SK-MEL-5 (cell line): ENCODE measurements around the gene RNF114. TPM values are rescaled to one million over a fixed set of nuclear protein-coding genes. Genes with fewer than 3 reads are reported as not detected.
"Not testable (repeated sequence)": the region's sequence is repeated elsewhere in the genome, so short reads cannot be mapped to it uniquely, and the experiment has no call there.

Experiments used
- DNase-seq: peaks from one replicate; pipeline ENCODE4 v3.0.0-alpha.2; 2016; ENCODE audit warnings: low read depth, low spot score
- in situ Hi-C: cut with HindIII; loops from 2 replicates; pipeline ENCODE4 v1.10.0; 2016; ENCODE audit warnings: low sequenced_read_pairs, high pct_unique_total_duplicates, low pct_unique_long_range_greater_than_20kb
- total RNA-seq: library from RNA; depleted of rRNA; stranded (reverse); fragments of >200 nt; shearing (Covaris generic); gene quantifications from 2 replicates; pipeline ENCODE4 v1.2.3, GENCODE V29; 2014

Gene RNF114
- total RNA-seq, 1 experiment from 2014 or later: 90.6 TPM

GRCh38 chr20:49948178-49948577 is 12.0 kb downstream of the RNF114 start:
- in situ Hi-C loops: no loop called here
- DNase-seq: no peak

GRCh38 chr20:49948809-49949507 is 12.8 kb downstream of the RNF114 start:
- DNase-seq: no peak
- in situ Hi-C loops: no loop called here

GRCh38 chr20:49951151-49951550 is 15.0 kb downstream of the RNF114 start:
- no peak for DNase-seq
- in situ Hi-C loops: no loop called here

- in situ Hi-C loops: no loop called here
- DNase-seq: no peak
Observed at GRCh38 chr20:49955167-49955566, 19.0 kb downstream of the RNF114 start.

- DNase-seq, in situ Hi-C loops: not testable (repeated sequence)
Observed at GRCh38 chr20:49955830-49956396, 19.7 kb downstream of the RNF114 start.

DNA sequence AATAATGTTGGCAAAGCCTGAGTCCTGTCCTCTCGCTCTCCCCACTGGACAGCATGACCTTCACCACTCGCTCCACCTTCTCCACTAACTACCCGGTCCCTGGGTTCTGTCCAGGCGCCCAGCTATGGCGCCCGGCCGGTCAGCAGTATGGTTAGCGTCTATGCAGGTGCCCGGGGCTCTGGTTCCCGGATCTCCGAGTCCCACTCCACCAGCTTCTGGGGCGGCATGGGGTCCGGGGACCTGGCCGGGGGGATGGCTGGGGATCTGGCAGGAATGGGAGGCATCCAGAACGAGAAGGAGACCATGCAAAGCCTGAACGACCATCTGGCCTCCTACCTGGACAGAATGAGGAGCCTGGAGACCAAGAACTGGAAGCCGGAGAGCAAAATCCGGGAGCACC is 20.5 kb downstream of the RNF114 start:
- in situ Hi-C loops: no loop called here
- no peak for DNase-seq

GRCh38 chr20:49957089-49957938 is 21.1 kb downstream of the RNF114 start:
- in situ Hi-C loops: not testable (repeated sequence)
- DNase-seq: peak; percentile 50

GRCh38 chr20:49961413-49961812 is 25.2 kb downstream of the RNF114 start:
- in situ Hi-C loops: no loop called here
- DNase-seq: no peak

DNA sequence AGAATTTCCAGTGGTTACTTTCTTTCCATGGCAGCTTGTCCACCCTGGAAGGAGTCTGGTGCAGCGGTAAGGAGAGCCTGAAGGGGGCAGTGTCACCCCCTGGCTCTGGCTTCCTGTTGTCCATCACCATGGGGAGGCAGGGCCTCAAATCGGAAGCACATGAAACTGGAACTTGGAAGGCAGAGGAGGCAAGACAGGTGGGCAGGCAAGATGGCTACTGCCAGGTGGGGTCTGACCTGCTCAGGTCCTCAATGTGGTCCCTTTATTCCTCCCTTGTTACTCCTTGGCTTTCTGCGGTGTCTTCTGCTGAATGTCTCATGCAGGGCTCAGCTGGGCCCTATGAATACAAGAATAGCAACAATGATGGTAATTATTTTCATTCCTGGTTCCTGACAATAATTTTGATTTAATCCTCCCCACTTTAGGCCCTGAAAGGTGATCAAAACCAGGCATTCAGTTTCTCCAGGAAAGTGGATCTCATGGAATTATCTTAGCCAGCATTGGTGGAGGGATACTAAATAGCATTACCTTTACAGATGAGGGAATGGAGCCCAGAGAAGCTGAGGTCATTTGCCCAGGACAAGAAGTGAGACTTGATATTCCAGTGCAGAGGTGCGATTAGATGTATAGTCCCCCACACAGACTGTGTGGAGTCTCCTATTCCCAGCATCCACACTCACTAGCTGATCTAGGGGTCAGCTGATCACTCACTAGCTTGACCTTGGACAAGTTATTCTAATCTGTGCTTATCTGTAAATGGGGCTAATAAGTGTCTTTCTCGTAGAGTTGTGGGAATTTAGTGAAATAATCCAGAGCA is 29.0 kb downstream of the RNF114 start:
- in situ Hi-C loops: no loop called here

GRCh38 chr20:49965781-49966305 is 29.6 kb downstream of the RNF114 start:
- in situ Hi-C loops: no loop called here

More for the DNA sequence above, 29.0 kb downstream of the RNF114 start:
- DNase-seq: peak; percentile 83

DNA sequence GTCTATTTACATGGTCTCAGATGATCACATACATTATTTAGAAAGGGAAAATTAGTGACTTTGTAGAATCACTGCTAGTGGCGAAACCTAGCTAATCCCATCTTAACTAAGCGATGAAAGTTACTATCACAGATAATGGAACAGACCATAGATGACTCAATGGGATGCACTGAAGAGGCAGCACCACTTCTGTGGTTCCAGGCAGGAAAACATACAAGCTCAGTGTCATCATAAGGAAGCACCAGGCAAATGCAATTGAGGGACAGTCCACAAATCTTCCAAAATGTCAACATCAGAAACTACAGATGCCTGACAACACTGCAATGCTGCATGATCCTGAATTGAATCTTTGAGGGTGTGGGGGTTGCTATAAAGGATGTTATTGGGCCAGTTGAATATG is 30.7 kb downstream of the RNF114 start:
- in situ Hi-C loops: no loop called here
- DNase-seq: no peak

More at GRCh38 chr20:49965781-49966305, 29.6 kb downstream of the RNF114 start:
- DNase-seq: no peak

DNA sequence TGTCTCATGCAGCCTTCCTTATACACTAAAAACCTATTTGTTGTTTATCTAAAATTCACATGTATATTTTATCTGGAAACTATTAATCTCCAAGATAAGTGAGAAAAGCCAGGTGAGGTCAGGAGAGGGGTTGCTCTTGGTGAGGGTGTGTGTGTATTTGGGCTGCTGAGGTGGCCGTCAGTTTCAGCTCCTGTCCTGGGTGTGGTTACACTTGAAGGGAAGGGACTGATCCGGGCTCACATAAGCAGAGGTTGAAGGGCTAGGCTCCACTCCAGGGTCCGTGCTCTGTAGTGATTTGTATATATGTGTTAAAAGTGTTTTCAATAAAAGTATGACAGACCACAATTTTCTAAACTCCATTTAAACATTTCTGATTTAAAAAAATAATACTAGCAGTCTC is 33.0 kb downstream of the RNF114 start:
- in situ Hi-C loops: no loop called here
- no peak for DNase-seq

DNA sequence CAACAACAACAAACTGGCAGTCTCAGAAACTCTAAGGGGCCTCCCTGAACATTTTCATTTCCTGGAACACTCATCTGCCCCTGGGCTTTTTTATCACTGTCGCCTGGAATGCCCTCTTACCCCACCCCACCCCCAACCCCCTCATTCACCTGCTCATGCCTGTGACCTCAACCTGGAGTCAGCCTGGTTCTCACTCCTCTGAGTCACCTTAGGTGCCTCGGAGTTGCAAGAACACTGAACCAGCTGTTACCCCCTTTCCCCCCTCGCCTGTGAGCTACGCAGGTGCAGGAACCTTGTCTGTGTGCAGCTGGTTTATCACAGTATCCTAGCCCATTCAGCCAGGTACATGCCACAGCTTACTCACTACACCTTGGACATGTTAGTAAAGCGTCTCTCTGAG is 33.7 kb downstream of the RNF114 start:
- in situ Hi-C loops: no loop called here
- DNase-seq: no peak

- in situ Hi-C loops: no loop called here
- DNase-seq: no peak
Observed at GRCh38 chr20:49970498-49970897, 34.3 kb downstream of the RNF114 start.

- DNase-seq: no peak
- in situ Hi-C loops: no loop called here
Observed at GRCh38 chr20:49973981-49974380, 37.8 kb downstream of the RNF114 start.

DNA sequence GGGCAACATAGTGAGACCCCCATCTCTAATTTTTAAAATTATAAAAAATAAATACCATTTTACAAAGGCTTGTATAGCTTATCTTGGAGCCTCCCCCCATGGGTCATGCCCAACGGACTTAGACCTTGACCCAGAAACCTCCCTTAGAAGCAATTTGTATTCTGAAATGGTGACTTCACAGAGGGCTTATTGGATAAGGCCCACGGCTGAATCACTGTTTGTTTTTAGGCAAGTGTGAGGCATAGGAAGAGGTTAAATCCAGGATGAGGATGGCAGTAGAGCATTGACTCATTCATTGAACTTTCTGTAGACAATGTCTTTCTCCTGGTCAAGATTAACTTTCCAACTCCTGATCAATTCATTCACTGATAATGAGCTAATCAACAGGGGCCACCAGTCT is 40.3 kb downstream of the RNF114 start:
- in situ Hi-C loops: no loop called here

DNA sequence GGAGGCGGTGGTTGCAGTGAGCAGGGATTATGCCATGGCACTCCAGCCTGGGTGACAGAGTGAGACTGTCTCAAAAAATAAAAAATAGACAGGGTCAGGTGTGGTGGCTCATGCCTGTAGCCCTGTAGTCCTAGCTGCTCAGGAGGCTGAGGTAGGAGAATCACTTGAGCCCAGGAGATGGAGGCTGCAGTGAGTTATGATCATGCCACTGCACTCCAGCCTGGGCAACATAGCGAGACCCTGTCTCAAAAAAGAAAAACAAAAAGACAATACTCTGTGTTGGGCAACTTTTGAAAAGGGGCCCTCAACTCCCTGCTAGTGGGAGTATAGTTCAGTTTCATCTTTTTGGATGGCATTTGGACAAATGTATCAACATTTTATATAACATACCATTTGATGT is 41.5 kb downstream of the RNF114 start:
- in situ Hi-C loops, DNase-seq: not testable (repeated sequence)

More for the DNA sequence above, 40.3 kb downstream of the RNF114 start:
- no peak for DNase-seq

GRCh38 chr20:49978685-49979029 is 42.5 kb downstream of the RNF114 start:
- in situ Hi-C loops: no loop called here
- no peak for DNase-seq
